ENCODE data around the gene TAGLN3. TPM values are rescaled to one million over a fixed set of nuclear protein-coding genes. Genes with fewer than 3 reads are reported as not detected.
A peak's percentile ranks its signal among the peaks of the same experiment; 100 is the strongest.
"Not testable (repeated sequence)": the region's sequence is repeated elsewhere in the genome, so short reads cannot be mapped to it uniquely, and the experiment has no call there.

Gene TAGLN3
- total RNA-seq, 2 experiments from 2014 or later = not detected

DNA sequence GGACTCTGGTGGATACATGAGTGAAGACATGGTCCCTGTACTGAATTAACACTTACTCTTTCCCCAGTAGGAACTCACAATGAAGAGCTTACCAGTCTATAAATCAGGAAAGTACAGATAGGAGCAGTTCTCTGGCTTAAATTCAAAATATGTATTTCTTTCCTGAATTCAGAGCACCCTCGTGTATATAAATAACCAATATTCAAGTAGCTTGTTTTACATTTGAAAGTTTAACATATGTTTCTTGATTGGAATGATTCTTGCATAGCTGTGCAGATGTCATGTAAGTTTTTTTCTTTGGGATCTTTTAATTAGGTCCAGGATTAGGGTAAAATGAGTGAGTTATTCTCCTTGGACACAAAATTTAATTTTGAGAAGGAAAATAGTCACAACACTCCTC, 21.0 kb downstream of the TAGLN3 start:
- H3K9me3 Mint-ChIP-seq (ENCODE audit: low read depth) = no peaks in the 10 kb centered on the region
- CTCF ChIA-PET = interaction anchor here (1.0 kb wide), 1 partner anchor 13 kb away, joined by 4 read pairs; no protein-coding TSS in a partner anchor
- DNase-seq = no peak
- no peak overlapping the region for H3K27ac Mint-ChIP-seq
- no peak overlapping the region for H3K4me3 Mint-ChIP-seq
- no peak for ATAC-seq
- no peaks in the 10 kb centered on the region for H3K27me3 Mint-ChIP-seq
- H3K36me3 Mint-ChIP-seq = no peaks in the 10 kb centered on the region
- no peaks in the 10 kb centered on the region for H3K4me1 Mint-ChIP-seq

DNA sequence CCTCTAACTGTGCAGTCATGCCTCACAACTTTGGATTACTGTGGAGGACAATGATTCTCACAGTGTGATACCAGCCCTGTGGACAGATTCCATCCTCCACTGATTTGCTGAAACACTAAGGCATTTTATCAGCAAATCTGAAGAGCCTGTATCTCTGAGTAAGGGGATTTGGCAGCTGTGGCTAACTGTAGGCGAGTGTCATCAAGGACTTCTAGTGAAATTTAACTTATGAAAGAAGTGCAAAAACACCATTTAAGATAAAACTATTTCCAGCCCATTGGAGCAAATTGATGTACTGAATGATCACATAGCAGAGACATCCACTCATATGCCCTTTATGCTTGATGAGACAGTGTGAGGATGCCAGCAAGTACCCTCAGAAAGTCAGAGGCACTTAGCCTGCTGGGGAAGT, 22.0 kb downstream of the TAGLN3 start:
- Mint-ChIP-seq H3K36me3 (no peaks in the 10 kb centered on the region), H3K9me3 (ENCODE audit: low read depth) (no peaks in the 10 kb centered on the region), H3K4me1 (no peaks in the 10 kb centered on the region), H3K27me3 (no peaks in the 10 kb centered on the region), H3K27ac (no peak overlapping the region), H3K4me3 (no peak overlapping the region)
- no peak for DNase-seq
- CTCF ChIA-PET = no interaction called here
- no peak for ATAC-seq

DNA sequence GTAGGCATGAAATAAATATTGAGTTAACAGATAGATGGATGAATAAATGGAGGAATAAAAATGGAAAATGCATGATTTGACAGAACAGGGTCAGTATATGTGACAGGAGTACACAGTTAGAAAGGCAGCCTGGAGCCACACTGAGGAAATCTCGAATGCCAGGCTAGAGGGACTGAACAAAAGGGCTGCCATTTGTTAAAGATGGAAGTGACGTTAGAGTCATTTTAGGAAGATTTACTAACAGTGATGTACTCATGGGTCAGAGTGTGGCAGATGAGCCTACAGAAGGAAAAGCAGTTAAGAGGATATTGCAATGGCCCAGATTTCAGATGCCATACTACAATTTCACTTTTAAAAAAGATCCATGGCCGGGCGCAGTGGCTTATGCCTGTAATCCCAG, 28.4 kb downstream of the TAGLN3 start:
- no peaks in the 10 kb centered on the region for H3K27me3 Mint-ChIP-seq
- no peaks in the 10 kb centered on the region for H3K36me3 Mint-ChIP-seq
- no peaks in the 10 kb centered on the region for H3K9me3 Mint-ChIP-seq (ENCODE audit: low read depth)
- H3K4me1 Mint-ChIP-seq = no peaks in the 10 kb centered on the region
- H3K4me3 Mint-ChIP-seq = no peak overlapping the region
- no peak overlapping the region for H3K27ac Mint-ChIP-seq
- CTCF ChIA-PET = interaction anchor here (1.0 to 1.3 kb wide), 2 partner anchors 13 to 16 kb away, joined by 3 read pairs; no protein-coding TSS in a partner anchor
- DNase-seq (no peak), ATAC-seq (no peak)

GRCh38 chr3:112027826-112028225, 29.1 kb downstream of the TAGLN3 start:
- Mint-ChIP-seq H3K4me3 (no peak overlapping the region), H3K4me1 (no peaks in the 10 kb centered on the region), H3K27me3 (no peaks in the 10 kb centered on the region), H3K9me3 (ENCODE audit: low read depth) (no peaks in the 10 kb centered on the region), H3K27ac (no peak overlapping the region), H3K36me3 (no peaks in the 10 kb centered on the region)
- no peak for DNase-seq
- ATAC-seq = no peak
- CTCF ChIA-PET = interaction anchor here (0.9 kb wide), 1 partner anchor 14 kb away, joined by 3 read pairs; no protein-coding TSS in a partner anchor

DNA sequence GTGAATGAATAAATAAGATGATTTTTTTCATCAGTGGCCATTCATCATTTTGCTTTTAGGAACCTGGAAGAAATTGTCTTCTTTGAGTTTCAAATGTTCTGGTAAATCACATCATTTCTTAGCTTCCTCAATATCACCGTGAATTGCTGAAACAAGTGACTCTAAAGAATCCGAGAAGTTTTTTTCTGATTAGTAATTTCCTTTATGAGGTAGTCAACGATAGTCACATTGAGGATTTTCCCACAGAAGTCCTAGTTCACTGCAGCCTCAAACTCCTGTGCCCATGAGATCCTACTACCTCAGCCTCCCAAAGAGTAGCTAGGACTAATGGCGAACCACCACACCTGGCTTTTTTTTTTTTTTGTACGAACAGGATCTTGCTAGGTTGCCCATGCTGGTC, 32.2 kb downstream of the TAGLN3 start:
- DNase-seq (no peak), ATAC-seq (no peak)
- Mint-ChIP-seq H3K27me3 (peaks cover 2% of the 10 kb centered on the region), H3K9me3 (ENCODE audit: low read depth) (no peaks in the 10 kb centered on the region), H3K4me1 (no peaks in the 10 kb centered on the region), H3K36me3 (no peaks in the 10 kb centered on the region), H3K27ac (no peak overlapping the region), H3K4me3 (no peak overlapping the region)
- CTCF ChIA-PET = interaction anchor here (0.6 to 1.1 kb wide), 2 partner anchors 18 to 63 kb away, joined by 3 read pairs; no protein-coding TSS in a partner anchor

DNA sequence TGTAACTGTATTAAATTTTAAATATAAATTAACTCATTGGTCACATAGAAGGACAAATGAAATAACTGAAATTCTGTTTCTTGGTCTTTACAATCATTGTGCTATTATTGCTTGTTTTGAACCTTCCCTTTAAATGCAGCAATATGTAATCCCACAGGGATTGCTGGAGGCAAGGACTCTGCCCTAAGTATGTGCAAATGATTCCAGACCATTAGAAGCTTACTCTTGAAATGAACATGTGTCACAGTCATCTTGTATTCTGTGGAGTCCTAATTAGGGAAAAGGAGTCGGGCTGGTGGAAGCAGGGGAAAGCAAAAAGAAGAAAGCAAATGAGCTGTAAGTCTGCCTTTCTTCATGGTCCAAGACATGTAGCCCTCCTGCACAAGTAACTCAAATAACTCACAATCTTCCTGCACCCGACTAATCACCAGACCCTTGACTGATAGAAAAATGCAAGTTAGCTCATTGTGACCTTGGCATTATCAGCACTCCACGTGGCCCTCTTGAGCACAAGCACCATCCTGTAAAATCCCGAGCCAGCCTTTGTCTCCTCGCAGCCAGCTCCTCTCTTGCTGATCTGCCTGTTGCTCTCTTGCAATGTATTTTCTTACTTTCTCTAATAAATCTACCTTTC, 33.5 kb downstream of the TAGLN3 start:
- no peak for DNase-seq
- H3K27me3 Mint-ChIP-seq = peaks cover 2% of the 10 kb centered on the region

DNA sequence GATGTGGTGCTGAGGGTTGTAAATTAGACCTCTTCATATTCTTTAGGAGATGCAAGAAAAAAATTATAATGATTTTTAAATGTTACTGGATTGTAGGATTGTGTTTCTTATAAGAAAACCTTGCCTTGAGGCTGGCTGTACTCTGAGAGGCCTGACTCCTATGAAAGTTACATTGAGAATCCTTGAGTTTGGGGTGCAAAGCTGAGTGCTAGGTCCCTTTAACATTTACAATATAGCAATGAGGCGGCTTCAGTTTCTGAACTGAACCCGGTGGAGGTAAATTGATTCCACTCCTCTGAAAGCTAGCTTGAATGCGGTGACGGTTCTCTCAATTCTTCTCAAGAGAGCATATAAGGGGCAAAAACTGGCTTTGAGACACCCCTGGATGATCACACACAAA, 35.7 kb downstream of the TAGLN3 start, which contains the start of gene TMPRSS7:
TMPRSS7 (plus strand) TSS at position 301 of the 400 bp plus-strand sequence. CDS start 110 bp downstream, outside the sequence.
- Mint-ChIP-seq H3K4me1 (no peaks in the 10 kb centered on the region), H3K9me3 (ENCODE audit: low read depth) (no peaks in the 10 kb centered on the region), H3K4me3 (no peak within 1 kb of the TSS), H3K27me3 (peaks cover 2% of the 10 kb centered on the region), H3K27ac (no peak within 1 kb of the TSS), H3K36me3 (no peaks in the 10 kb centered on the region)
- no peak for ATAC-seq
- CTCF ChIA-PET = no interaction called here
- DNase-seq = no peak

More for the DNA sequence above, 33.5 kb downstream of the TAGLN3 start:
- H3K4me1 Mint-ChIP-seq = no peaks in the 10 kb centered on the region
- CTCF ChIA-PET = interaction anchor here (0.9 to 2.5 kb wide), 3 partner anchors 9 to 18 kb away, joined by 3 to 9 read pairs (median 4); no protein-coding TSS in a partner anchor
- no peak overlapping the region for H3K4me3 Mint-ChIP-seq
- no peaks in the 10 kb centered on the region for H3K36me3 Mint-ChIP-seq
- ATAC-seq = no peak
- no peaks in the 10 kb centered on the region for H3K9me3 Mint-ChIP-seq (ENCODE audit: low read depth)
- no peak overlapping the region for H3K27ac Mint-ChIP-seq

DNA sequence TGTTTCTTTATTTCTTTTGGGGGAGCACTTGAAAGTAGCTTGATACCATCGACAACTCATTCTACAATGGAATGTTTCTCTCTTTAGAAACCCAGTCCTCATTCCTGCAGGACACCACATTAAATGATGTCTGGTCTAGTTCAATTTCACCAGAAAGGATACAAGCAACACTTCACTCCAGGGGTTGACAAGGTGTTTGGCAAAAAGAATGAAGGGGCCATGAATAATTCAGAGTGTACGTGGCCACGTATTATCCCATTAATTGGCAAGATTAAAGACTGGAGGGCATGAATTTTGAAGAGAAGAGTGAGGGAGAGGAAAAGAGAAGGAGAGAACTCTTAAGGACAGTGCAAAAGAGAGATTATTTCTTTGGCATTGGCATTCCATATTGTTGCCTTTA, 36.5 kb downstream of the TAGLN3 start:
- H3K9me3 Mint-ChIP-seq (ENCODE audit: low read depth) = no peaks in the 10 kb centered on the region
- no peak for DNase-seq
- no peaks in the 10 kb centered on the region for H3K4me1 Mint-ChIP-seq
- no peak overlapping the region for H3K4me3 Mint-ChIP-seq
- no peak overlapping the region for H3K27ac Mint-ChIP-seq
- H3K27me3 Mint-ChIP-seq = peaks cover 2% of the 10 kb centered on the region
- H3K36me3 Mint-ChIP-seq = no peaks in the 10 kb centered on the region
- CTCF ChIA-PET = no interaction called here
- ATAC-seq = no peak

GRCh38 chr3:112037194-112037593, 38.5 kb downstream of the TAGLN3 start:
- ATAC-seq; H3K36me3 Mint-ChIP-seq; DNase-seq; CTCF ChIA-PET; H3K4me3 Mint-ChIP-seq; H3K27me3 Mint-ChIP-seq; H3K27ac Mint-ChIP-seq; H3K9me3 Mint-ChIP-seq (ENCODE audit: low read depth); H3K4me1 Mint-ChIP-seq: not testable (repeated sequence)

GRCh38 chr3:112038863-112039262, 40.1 kb downstream of the TAGLN3 start:
- CTCF ChIA-PET = no interaction called here
- no peak for DNase-seq
- H3K4me3 Mint-ChIP-seq = no peak overlapping the region
- no peak overlapping the region for H3K27ac Mint-ChIP-seq
- no peak for ATAC-seq
- H3K4me1 Mint-ChIP-seq = no peaks in the 10 kb centered on the region
- H3K9me3 Mint-ChIP-seq (ENCODE audit: low read depth) = no peaks in the 10 kb centered on the region
- H3K27me3 Mint-ChIP-seq = no peaks in the 10 kb centered on the region
- no peaks in the 10 kb centered on the region for H3K36me3 Mint-ChIP-seq

DNA sequence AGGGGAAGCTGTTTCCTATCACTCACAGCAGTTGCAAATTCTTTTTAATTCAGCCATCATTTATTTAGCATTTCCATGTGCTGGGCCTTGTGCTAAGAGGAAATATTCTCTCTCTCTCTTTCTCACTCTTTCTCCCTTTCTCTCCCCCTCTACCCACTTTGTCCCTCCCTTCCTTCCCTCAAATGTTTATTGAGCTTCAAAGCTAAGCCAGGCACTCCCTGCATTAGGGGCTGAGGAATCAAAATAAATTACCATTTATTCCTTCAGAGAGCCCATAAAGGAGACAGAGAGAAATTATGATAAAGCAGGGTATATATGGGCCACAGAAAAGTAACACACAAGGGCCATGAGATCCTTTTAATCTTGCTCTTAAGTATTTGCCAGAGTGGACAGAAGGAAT, 42.6 kb downstream of the TAGLN3 start:
- Mint-ChIP-seq H3K4me3 (no peak overlapping the region), H3K36me3 (no peaks in the 10 kb centered on the region), H3K9me3 (ENCODE audit: low read depth) (no peaks in the 10 kb centered on the region), H3K27ac (no peak overlapping the region), H3K4me1 (no peaks in the 10 kb centered on the region), H3K27me3 (no peaks in the 10 kb centered on the region)
- DNase-seq (no peak), ATAC-seq (no peak)
- CTCF ChIA-PET = interaction anchor here (0.7 to 1.7 kb wide), 4 partner anchors 9 to 25 kb away, joined by 3 to 4 read pairs (median 3); no protein-coding TSS in a partner anchor

DNA sequence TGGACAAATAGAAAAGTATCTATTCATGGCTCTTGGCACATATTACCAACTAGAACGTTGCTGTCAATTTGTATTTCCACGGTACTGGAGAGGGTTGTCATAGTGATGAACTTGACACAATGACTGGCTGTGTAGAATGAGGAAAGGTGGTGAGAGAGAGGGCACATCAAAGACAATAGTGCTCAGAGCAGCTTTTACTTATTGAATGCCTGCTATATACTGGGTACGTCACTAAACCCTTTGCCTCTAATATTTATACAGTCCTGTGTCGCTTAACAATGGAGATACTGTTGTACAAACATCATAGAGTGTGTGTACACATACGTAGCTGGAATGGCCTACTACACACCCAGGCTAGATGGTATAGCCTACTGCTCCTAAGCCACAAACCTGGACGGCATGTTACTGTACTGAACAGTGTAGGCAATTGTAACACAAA, 44.1 kb downstream of the TAGLN3 start:
- H3K4me1 Mint-ChIP-seq = peaks cover 5% of the 10 kb centered on the region
- H3K9me3 Mint-ChIP-seq (ENCODE audit: low read depth) = no peaks in the 10 kb centered on the region
- DNase-seq (no peak), ATAC-seq (no peak)
- no peaks in the 10 kb centered on the region for H3K36me3 Mint-ChIP-seq
- H3K4me3 Mint-ChIP-seq = no peak overlapping the region
- CTCF ChIA-PET = interaction anchor here (0.8 to 2.3 kb wide), 18 partner anchors 9 to 436 kb away, joined by 3 to 14 read pairs (median 4); partner anchors contain the start of gene ABHD10
- no peak overlapping the region for H3K27ac Mint-ChIP-seq
- no peaks in the 10 kb centered on the region for H3K27me3 Mint-ChIP-seq

GRCh38 chr3:112043621-112044201, 45.0 kb downstream of the TAGLN3 start:
- CTCF ChIA-PET = interaction anchor here (0.8 to 2.3 kb wide), 21 partner anchors 9 to 437 kb away, joined by 3 to 14 read pairs (median 4); partner anchors contain the start of gene ABHD10
- ATAC-seq (peak; percentile 96), DNase-seq (peak; percentile 66)
- peaks cover 5% of the 10 kb centered on the region for H3K4me1 Mint-ChIP-seq
- no peaks in the 10 kb centered on the region for H3K27me3 Mint-ChIP-seq
- no peak overlapping the region for H3K27ac Mint-ChIP-seq
- H3K36me3 Mint-ChIP-seq = no peaks in the 10 kb centered on the region
- no peaks in the 10 kb centered on the region for H3K9me3 Mint-ChIP-seq (ENCODE audit: low read depth)
- no peak overlapping the region for H3K4me3 Mint-ChIP-seq

GRCh38 chr3:112046599-112046998, 47.9 kb downstream of the TAGLN3 start:
- DNase-seq (no peak), ATAC-seq (no peak)
- H3K4me3 Mint-ChIP-seq = no peak overlapping the region
- no peak overlapping the region for H3K27ac Mint-ChIP-seq
- no peaks in the 10 kb centered on the region for H3K9me3 Mint-ChIP-seq (ENCODE audit: low read depth)
- H3K27me3 Mint-ChIP-seq = no peaks in the 10 kb centered on the region
- no peaks in the 10 kb centered on the region for H3K36me3 Mint-ChIP-seq
- CTCF ChIA-PET = interaction anchor here (1.0 kb wide), 1 partner anchor 79 kb away, joined by 3 read pairs; no protein-coding TSS in a partner anchor
- H3K4me1 Mint-ChIP-seq = peaks cover 5% of the 10 kb centered on the region
